Mucosa of stomach (tissue), 1 donor: ENCODE data around the gene SNRNP35.
"Not testable (repeated sequence)": the region's sequence is repeated elsewhere in the genome, so short reads cannot be mapped to it uniquely, and the experiment has no call there.

Experiments
- H3K27me3 ChIP-seq: one replicate; pipeline ENCODE4 v1.7.0; 2013; ENCODE audit warnings: mild to moderate bottlenecking, low read length; ENCODE audit not compliant: control insufficient read depth, insufficient read depth
- H3K36me3 ChIP-seq: one replicate; pipeline ENCODE4 v1.7.0; 2013; ENCODE audit warnings: low read length; ENCODE audit not compliant: control insufficient read depth, insufficient read depth
- H3K4me1 ChIP-seq: one replicate; pipeline ENCODE4 v1.7.0; 2013; ENCODE audit warnings: mild to moderate bottlenecking, low read length; ENCODE audit not compliant: control insufficient read depth, insufficient read depth
- H3K4me3 ChIP-seq: one replicate; pipeline ENCODE4 v1.7.0; 2013; ENCODE audit warnings: low read length
- H3K9ac ChIP-seq: one replicate; pipeline ENCODE4 v1.7.0; 2013; ENCODE audit warnings: mild to moderate bottlenecking, low read length, moderate library complexity
- H3K9me3 ChIP-seq: one replicate; pipeline ENCODE4 v1.7.0; 2013; ENCODE audit warnings: mild to moderate bottlenecking, low read length, moderate library complexity; ENCODE audit not compliant: control insufficient read depth
- donor health status: Pancreatic carcinoma.

The SNRNP35 gene, protein sequence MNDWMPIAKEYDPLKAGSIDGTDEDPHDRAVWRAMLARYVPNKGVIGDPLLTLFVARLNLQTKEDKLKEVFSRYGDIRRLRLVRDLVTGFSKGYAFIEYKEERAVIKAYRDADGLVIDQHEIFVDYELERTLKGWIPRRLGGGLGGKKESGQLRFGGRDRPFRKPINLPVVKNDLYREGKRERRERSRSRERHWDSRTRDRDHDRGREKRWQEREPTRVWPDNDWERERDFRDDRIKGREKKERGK

DNA sequence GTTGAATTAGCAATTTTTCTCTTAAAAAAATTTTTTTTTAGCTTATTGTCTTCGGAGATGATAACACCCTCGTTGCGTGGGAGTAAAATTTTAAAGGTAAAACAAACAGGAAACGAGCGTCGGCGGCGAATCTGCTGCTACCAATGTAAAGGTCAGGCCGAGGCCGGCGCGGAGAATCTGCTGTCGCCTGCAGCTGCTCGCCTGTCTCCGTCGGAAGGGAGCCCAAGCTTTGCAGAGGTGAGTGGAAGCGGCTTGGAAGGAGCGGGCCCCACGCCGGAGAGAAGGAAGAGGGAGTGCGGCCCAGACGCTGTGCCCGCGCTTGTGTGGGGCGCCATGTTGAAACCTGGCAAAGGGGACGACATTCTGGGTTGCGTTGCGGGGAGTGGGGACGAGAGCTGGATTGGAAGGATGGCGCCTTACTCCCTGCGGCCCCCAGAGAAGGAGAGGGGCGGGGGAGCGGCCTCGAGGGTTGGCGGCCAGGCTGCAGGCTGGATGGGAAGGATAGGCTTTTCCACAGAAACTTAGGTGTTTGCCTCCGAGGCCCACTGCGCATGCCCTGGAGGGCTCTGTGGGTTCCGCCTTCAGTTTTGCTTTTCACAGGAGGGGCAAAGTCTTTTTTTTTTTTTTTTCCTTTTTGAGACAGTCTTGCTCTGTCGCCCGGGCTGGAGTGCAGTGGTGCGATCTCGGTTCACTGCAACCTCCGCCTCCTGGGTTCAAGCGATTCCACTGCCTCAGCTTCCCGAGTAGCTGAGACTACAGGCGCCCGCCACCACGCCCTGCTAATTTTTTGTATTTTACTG lies at the start of gene SNRNP35:
Gene SNRNP35, plus strand, starts transcription at position 160 of the 800 bp plus-strand sequence. CDS start 7,402 bp downstream, outside the sequence.
- no peaks in the 10 kb centered on the region for H3K27me3 ChIP-seq
- peak within 1 kb of the TSS; percentile 99 for H3K9ac ChIP-seq
- H3K36me3 ChIP-seq = no peaks in the 10 kb centered on the region
- H3K4me3 ChIP-seq = peak within 1 kb of the TSS; percentile 97
- H3K4me1 ChIP-seq = no peaks in the 10 kb centered on the region
- no peaks in the 10 kb centered on the region for H3K9me3 ChIP-seq

DNA sequence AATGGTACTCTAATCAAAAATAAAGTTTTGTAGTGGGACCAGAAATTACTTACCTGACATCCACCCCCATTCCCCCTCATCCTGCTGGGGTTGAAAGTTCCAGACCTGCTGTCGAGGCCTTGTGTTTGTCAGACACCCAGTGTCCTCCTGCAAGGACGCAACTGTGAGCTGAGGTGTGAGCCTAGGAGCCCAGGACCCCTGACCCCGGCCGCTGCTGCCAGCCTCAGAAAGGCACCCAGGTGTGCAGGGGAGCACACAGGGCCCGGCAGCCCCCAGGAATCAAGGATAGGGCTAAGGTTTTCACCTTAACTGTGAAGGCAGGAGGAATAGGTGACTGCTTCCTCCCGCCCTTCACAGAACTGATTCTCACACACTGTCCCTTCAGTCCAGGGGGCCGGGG lies 49.3 kb upstream of the SNRNP35 start:
- H3K9me3 ChIP-seq, H3K4me3 ChIP-seq, H3K27me3 ChIP-seq, H3K4me1 ChIP-seq, H3K9ac ChIP-seq, H3K36me3 ChIP-seq: not testable (repeated sequence)

DNA sequence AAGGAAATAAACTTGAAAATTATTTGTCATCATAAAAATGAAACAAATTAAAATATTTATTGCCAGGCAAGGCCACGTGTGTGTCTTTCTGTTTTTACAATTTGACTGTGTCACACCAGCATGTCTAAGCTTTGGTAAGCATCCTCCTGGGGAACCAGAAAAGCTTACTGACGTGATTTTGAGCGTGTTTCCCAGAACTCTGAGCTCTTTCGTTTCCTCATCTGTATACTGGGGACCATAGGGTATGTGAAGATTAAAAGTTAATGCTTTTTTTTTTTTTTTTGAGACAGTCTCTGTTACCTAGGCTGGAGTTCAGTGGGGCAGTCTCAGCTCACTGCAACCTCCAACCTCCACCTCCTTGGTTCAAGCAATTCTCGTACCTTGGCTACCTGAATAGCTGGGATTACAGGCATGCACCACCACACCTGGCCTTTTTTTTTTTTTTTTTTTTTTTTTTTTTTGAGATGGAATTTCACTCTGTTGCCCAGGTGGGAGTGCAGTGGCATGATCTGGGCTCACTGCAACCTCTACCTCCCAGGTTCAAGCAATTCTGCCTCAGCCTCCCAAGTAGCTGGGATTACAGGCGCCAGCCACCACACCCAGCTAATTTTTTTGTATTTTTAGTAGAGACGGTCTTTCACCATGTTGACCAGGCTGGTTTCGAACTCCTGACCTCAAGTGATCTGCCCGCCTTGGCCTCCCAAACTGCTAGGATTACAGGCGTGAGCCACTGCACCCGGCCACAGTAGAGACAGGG lies 48.5 kb upstream of the SNRNP35 start:
- not testable (repeated sequence) for H3K4me3 ChIP-seq, H3K9me3 ChIP-seq, H3K27me3 ChIP-seq, H3K36me3 ChIP-seq, H3K4me1 ChIP-seq, H3K9ac ChIP-seq

DNA sequence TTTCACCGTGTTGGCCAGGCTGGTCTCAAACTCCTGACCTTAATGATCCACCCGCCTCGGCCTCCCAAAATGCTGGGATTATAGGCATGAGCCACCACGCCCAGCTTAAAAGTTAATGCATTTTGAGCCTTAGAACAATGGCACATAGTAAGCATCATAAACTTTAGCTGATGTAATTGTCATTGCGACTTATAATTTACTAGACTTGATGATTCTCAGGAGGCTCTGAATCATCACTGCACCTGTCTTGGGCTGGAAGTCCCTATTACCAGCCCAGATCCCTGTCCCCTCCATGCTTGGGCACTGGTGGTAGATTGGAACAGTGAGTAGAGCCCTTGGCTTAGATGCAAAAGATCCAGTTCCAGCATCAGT lies 47.9 kb upstream of the SNRNP35 start:
- Histone ChIP-seq H3K9ac (no peak overlapping the region), H3K27me3 (no peaks in the 10 kb centered on the region), H3K4me3 (no peak overlapping the region), H3K36me3 (no peaks in the 10 kb centered on the region), H3K4me1 (no peaks in the 10 kb centered on the region), H3K9me3 (no peaks in the 10 kb centered on the region)

DNA sequence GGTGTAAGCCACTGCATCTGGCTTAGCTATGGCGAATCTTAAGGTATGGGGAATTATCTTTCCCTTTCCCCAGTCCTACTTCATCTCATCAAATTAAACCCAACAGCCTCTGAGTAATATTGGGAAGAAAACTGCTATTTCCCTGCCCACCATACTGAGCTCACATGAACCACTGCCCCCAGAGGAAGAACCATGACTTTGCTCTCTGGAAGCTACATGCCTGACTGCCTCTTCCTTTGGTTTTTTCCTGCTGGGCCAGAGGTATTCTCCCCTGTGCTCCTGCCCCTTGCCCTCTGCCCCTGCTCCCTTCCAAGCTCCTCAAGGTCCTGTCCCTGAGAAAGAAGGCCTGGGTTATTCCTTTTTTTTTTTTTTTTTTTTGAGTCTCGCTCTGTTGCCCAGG lies 36.6 kb upstream of the SNRNP35 start:
- Histone ChIP-seq H3K4me3 (no peak overlapping the region), H3K36me3 (no peaks in the 10 kb centered on the region), H3K27me3 (no peaks in the 10 kb centered on the region), H3K9me3 (no peaks in the 10 kb centered on the region), H3K4me1 (no peaks in the 10 kb centered on the region), H3K9ac (no peak overlapping the region)

DNA sequence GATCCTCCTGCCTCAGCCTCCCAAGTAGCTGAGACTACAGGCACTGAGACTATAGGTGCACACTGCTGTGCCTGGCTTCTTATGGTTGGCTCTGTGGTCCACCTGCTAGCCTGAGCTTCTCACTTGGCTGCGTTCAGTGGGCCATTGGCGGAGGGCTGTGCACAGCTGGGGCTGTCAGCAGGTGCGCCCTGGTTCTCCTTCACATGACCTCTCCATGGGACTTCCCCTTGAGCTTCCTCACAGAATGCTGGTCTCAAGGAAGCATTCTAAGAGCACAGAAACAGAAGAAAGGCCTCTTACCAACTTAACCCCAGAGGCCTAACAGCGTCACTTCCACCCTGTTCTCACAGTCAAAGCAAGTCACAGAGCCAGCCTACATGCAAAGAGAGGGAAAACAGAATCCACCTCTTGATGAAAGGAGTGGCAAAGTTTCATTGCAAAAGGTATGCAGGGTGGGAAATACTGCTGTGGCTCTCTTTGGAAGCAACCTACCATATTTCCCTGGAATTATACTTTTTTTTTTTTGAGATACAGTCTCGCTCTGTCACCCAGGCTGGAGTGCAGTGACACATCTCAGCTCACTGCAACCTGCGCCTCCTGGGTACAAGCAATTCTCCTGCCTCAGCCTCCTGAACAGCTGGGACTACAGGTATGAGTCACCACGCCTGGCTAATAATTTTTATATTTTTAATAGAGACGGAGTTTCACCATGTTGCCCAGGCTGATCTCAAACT lies 30.7 kb upstream of the SNRNP35 start:
- no peaks in the 10 kb centered on the region for H3K4me1 ChIP-seq
- H3K4me3 ChIP-seq = no peak overlapping the region
- no peaks in the 10 kb centered on the region for H3K36me3 ChIP-seq
- no peaks in the 10 kb centered on the region for H3K27me3 ChIP-seq
- H3K9ac ChIP-seq = no peak overlapping the region
- H3K9me3 ChIP-seq = no peaks in the 10 kb centered on the region

DNA sequence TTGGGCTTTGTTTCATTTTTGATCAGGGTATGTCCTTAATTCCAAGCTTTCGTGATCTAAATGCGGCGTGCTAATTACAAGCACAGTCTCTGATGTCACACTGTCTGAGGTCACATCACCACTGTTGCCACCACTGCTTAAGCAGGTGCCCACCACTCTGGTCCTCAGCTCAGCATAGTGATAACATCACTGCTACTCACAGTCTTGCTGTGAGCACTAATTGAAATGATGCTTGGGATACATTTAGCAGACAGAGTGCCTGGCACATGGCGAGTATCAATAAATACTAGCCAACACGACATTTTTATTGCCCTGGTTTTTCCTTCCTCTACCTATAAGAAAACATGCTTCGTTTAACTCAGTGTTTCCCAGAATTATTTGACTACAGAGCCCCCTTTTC lies 29.3 kb upstream of the SNRNP35 start:
- Histone ChIP-seq H3K9me3 (no peaks in the 10 kb centered on the region), H3K4me3 (no peak overlapping the region), H3K4me1 (no peaks in the 10 kb centered on the region), H3K9ac (no peak overlapping the region), H3K27me3 (no peaks in the 10 kb centered on the region), H3K36me3 (no peaks in the 10 kb centered on the region)

DNA sequence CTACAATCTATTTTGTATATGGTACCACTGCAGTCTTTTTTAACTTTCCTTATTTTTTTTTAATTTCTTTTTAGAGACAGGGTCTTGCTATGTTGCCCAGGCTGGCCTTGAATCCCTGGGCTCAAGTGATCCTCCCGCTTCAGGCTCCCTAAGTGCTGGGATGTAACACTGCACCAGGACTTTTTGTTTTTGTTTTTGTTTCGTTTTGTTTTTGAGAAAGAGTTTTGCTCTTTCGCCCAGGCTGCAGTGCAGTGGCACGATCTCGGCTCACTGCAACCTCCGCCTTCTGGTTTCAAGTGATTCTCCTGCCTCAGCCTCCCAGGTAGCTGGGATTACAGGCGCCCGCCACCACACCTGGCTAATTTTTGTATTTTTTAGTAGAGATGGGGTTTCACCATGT lies 28.8 kb upstream of the SNRNP35 start:
- not testable (repeated sequence) for H3K4me1 ChIP-seq, H3K36me3 ChIP-seq, H3K9ac ChIP-seq, H3K9me3 ChIP-seq, H3K4me3 ChIP-seq, H3K27me3 ChIP-seq

DNA sequence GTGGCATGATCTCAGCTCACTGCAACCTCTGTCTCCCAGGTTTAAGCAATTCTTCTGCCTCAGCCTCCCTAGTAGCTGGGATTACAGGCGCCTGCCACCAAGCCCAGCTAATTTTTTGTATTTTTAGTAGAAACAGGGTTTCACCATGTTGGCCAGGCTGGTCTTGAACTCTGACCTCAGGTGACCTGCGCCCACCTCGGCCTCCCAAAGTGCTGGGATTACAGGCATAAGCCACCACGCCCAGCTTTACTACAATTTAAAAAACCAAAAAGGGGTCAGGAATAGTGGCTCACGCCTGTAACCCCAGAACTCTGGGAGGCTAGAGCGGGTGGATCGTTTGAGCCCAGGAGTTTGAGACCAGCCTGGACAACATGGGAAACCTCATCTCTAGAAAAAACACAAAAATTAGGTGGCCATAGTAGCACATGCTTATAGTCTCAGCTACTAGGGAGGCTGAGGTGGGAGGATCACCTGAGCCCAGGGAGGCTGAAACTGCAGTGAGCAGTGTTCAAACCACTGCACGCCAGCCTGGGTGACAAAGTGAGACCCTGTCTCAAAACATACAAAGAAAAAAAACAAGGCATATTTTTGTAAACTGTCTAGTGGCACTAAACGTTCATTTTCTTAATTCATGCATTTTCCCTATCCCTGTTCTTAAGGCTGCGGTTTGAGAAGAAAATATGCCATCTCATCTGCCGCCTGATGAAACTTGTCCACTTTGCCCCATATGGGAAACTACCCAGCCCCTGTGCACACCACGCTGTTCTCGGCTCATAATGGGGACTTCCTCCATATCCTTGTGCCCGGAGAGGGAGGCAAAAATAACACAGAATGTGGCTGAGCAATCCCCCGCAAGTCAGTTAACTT lies 25.8 kb upstream of the SNRNP35 start:
- not testable (repeated sequence) for H3K9ac ChIP-seq

DNA sequence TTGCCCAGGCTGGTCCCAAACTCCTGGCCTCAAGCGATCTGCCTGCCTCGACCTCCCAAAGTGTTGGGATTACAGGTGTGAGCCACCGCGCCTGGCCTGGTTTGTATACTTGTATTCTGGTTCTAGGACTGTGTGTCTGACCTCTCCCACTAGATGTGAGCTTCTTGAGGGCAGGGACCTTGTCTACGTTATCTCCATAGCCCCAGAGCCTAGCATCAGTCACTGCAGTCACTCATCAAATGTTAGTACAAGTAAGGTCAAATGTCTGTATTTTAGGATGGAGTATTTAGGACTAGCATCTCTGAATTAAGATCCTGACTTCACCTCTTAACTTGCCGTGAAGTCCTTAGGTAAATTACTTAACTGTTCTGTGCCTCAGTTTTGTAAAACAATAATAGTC lies 24.3 kb upstream of the SNRNP35 start:
- Histone ChIP-seq H3K9me3 (no peaks in the 10 kb centered on the region), H3K4me1 (peaks cover 12% of the 10 kb centered on the region), H3K4me3 (no peak overlapping the region), H3K36me3 (no peaks in the 10 kb centered on the region), H3K9ac (no peak overlapping the region), H3K27me3 (no peaks in the 10 kb centered on the region)

More for the DNA sequence above, 25.8 kb upstream of the SNRNP35 start:
- H3K4me3 ChIP-seq, H3K9me3 ChIP-seq, H3K36me3 ChIP-seq, H3K27me3 ChIP-seq: not testable (repeated sequence)
- H3K4me1 ChIP-seq = peaks cover 11% of the 10 kb centered on the region

DNA sequence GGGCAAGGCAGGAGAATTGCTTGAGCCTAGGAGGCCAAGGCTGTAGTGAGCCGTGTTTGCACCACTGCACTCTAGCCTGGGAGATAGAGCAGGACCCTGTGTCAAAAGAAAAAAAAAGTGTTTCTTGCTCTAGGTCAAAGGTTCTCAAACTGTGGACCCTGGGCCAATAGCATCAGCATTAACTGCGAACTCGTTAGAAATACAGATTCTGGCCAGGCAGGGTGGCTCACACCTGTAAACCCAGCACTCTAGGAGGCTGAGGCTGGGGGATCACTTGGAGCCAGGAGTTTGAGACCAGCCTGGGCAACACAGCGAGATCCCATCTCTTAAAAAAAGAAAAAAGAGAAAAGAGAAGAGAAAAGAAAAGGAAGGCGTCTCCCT lies 22.3 kb upstream of the SNRNP35 start:
- Histone ChIP-seq H3K9me3 (no peaks in the 10 kb centered on the region), H3K9ac (peak overlapping the region; percentile 84), H3K27me3 (no peaks in the 10 kb centered on the region), H3K4me1 (peaks cover 12% of the 10 kb centered on the region), H3K36me3 (no peaks in the 10 kb centered on the region), H3K4me3 (peak overlapping the region; percentile 72)
